ENCODE measurements around the gene SHROOM1. TPM values are rescaled to one million over a fixed set of nuclear protein-coding genes. Genes with fewer than 3 reads are reported as not detected.
A peak's percentile ranks its signal among the peaks of the same experiment; 100 is the strongest.

Gene SHROOM1
- total RNA-seq, 1 experiment from 2014 or later: 13.5 TPM

DNA sequence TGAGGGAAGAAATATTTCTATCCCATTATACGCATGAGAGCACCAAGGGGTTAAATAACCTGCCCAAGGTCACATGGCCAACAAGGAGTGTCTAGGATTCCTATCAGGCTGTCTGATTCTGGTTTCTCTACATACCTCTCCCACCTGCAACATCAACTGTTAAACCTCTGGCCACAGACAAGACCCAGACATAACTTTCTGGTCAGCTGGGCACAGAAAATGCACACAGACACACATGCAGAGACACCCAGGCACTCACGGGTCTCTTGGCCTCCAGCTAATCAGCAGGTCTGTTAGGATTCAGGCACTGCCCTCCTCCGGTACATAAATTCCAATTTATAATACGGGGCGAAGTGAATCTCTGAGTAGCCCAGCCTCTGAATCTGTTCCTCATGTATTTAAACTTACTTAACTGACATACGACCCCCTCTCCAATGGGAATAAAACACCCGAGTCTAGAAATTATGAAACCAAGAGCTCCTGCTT lies 54.9 kb downstream of the SHROOM1 start:
- Histone ChIP-seq H3K4me3 (ENCODE audit: low read depth in 2 of 2, low read length in 2 of 2) (no peak overlapping the region), H3K27ac (ENCODE audit: low read length) (no peak overlapping the region), H3K36me3 (ENCODE audit: control insufficient read depth, insufficient read depth, low read length) (no peaks in the 10 kb centered on the region), H3K9me3 (ENCODE audit: control insufficient read depth, insufficient read depth, low read depth, low read length) (no peaks in the 10 kb centered on the region), H3K4me1 (ENCODE audit: control insufficient read depth, insufficient read depth, low read length) (peaks cover 11% of the 10 kb centered on the region; the same call in 1 of the 2 replicates), H3K27me3 (ENCODE audit: control insufficient read depth, insufficient read depth, low read length) (peaks cover 4% of the 10 kb centered on the region; the same call in 1 of the 2 replicates)
- in situ Hi-C loops (cut with HindIII; ENCODE audit: low pct_unique_long_range_greater_than_20kb, low sequenced_read_pairs): no loop called here
- TF ChIP-seq TCF7L2 (IDR thresholded peaks at IDR 0.05; ENCODE audit: low read depth, low read length) (no peak), SIN3A (IDR thresholded peaks at IDR 0.05; ENCODE audit: borderline replicate concordance, insufficient read depth, low read depth, low read length) (no peak), POLR2AphosphoS5 (IDR thresholded peaks at IDR 0.05; ENCODE audit: low read depth, low read length) (no peak)
- TF ChIP-seq, protein P1, sequence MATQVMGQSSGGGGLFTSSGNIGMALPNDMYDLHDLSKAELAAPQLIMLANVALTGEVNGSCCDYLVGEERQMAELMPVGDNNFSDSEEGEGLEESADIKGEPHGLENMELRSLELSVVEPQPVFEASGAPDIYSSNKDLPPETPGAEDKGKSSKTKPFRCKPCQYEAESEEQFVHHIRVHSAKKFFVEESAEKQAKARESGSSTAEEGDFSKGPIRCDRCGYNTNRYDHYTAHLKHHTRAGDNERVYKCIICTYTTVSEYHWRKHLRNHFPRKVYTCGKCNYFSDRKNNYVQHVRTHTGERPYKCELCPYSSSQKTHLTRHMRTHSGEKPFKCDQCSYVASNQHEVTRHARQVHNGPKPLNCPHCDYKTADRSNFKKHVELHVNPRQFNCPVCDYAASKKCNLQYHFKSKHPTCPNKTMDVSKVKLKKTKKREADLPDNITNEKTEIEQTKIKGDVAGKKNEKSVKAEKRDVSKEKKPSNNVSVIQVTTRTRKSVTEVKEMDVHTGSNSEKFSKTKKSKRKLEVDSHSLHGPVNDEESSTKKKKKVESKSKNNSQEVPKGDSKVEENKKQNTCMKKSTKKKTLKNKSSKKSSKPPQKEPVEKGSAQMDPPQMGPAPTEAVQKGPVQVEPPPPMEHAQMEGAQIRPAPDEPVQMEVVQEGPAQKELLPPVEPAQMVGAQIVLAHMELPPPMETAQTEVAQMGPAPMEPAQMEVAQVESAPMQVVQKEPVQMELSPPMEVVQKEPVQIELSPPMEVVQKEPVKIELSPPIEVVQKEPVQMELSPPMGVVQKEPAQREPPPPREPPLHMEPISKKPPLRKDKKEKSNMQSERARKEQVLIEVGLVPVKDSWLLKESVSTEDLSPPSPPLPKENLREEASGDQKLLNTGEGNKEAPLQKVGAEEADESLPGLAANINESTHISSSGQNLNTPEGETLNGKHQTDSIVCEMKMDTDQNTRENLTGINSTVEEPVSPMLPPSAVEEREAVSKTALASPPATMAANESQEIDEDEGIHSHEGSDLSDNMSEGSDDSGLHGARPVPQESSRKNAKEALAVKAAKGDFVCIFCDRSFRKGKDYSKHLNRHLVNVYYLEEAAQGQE (IDR thresholded peaks at IDR 0.05; ENCODE audit: insufficient read depth in 1 of 2, low read depth in 2 of 2, low read length in 1 of 2): no peak
- TF ChIP-seq, protein P2, sequence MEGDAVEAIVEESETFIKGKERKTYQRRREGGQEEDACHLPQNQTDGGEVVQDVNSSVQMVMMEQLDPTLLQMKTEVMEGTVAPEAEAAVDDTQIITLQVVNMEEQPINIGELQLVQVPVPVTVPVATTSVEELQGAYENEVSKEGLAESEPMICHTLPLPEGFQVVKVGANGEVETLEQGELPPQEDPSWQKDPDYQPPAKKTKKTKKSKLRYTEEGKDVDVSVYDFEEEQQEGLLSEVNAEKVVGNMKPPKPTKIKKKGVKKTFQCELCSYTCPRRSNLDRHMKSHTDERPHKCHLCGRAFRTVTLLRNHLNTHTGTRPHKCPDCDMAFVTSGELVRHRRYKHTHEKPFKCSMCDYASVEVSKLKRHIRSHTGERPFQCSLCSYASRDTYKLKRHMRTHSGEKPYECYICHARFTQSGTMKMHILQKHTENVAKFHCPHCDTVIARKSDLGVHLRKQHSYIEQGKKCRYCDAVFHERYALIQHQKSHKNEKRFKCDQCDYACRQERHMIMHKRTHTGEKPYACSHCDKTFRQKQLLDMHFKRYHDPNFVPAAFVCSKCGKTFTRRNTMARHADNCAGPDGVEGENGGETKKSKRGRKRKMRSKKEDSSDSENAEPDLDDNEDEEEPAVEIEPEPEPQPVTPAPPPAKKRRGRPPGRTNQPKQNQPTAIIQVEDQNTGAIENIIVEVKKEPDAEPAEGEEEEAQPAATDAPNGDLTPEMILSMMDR (IDR thresholded peaks at IDR 0.05): no peak
- POLR2A ChIA-PET: interaction anchor here (0.6 to 1.3 kb wide), 2 partner anchors 38 to 111 kb away, joined by 3 read pairs; partner anchors contain the start of gene KIF3A
- DNase-seq (ENCODE audit: low read depth, low spot score) (no peak), ATAC-seq (no peak)
- BruUV-seq (replicated peaks): TSS peak; percentile 89
- CTCF ChIA-PET: interaction anchor here (0.5 kb wide), 1 partner anchor 32 kb away, joined by 5 read pairs; no protein-coding TSS in a partner anchor
- intact Hi-C loops (cut with micrococcal nuclease; ENCODE audit: unreplicated experiment): no loop called here

DNA sequence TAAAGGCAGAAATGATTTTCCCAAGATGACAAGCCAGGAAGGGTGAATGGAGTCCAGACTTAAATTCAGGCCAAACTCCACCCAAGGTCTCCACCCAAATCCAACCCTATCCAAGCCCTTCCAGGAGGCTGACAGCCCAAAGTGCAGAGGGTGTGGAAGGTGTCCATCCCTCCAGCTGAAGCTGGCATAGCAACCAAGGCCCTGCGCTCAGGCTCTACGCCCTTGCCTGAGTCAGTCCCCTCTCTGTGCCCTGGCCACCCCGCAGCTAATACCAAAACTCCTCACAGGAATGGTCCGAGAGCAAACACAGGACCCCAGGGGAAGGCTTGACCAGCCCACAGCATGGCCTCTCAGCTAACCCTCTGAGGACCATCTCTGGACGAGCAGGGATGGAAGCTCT lies 55.6 kb downstream of the SHROOM1 start:
- ATAC-seq (no peak), DNase-seq (ENCODE audit: low read depth, low spot score) (no peak)
- no TSS peak for BruUV-seq (replicated peaks)
- in situ Hi-C loops (cut with HindIII; ENCODE audit: low pct_unique_long_range_greater_than_20kb, low sequenced_read_pairs) (no loop called here), intact Hi-C loops (cut with micrococcal nuclease; ENCODE audit: unreplicated experiment) (no loop called here)
- Histone ChIP-seq H3K27me3 (ENCODE audit: control insufficient read depth, insufficient read depth, low read length) (peaks cover 3% of the 10 kb centered on the region; the same call in 1 of the 2 replicates), H3K4me1 (ENCODE audit: control insufficient read depth, insufficient read depth, low read length) (peaks cover 11% of the 10 kb centered on the region; the same call in 1 of the 2 replicates), H3K27ac (ENCODE audit: low read length) (no peak overlapping the region), H3K9me3 (ENCODE audit: control insufficient read depth, insufficient read depth, low read depth, low read length) (no peaks in the 10 kb centered on the region), H3K4me3 (ENCODE audit: low read depth in 2 of 2, low read length in 2 of 2) (no peak overlapping the region), H3K36me3 (ENCODE audit: control insufficient read depth, insufficient read depth, low read length) (no peaks in the 10 kb centered on the region)
- POLR2A ChIA-PET: interaction anchor here (1.3 kb wide), 1 partner anchor 38 kb away, joined by 3 read pairs; the partner anchor contains the start of gene KIF3A
- CTCF ChIA-PET: no interaction called here
- TF ChIP-seq, protein P1 (IDR thresholded peaks at IDR 0.05; ENCODE audit: insufficient read depth in 1 of 2, low read depth in 2 of 2, low read length in 1 of 2): no peak
- no peak for TF ChIP-seq TCF7L2 (IDR thresholded peaks at IDR 0.05; ENCODE audit: low read depth, low read length)
- no peak for TF ChIP-seq SIN3A (IDR thresholded peaks at IDR 0.05; ENCODE audit: borderline replicate concordance, insufficient read depth, low read depth, low read length)
- TF ChIP-seq POLR2AphosphoS5 (IDR thresholded peaks at IDR 0.05; ENCODE audit: low read depth, low read length): no peak
- TF ChIP-seq, protein P2 (IDR thresholded peaks at IDR 0.05): no peak
